GM23338 (cell line): Measurements from ENCODE around the gene CAMTA1.

Source experiments
- CREB1 ChIP-seq: fragments of 250-450 bp; sonication (Bioruptor Pico); IDR thresholded peaks from 2 replicates; pipeline ENCODE4 v1.5.0; 2020; ENCODE audit warnings: low read depth, mild to moderate bottlenecking, moderate library complexity
- EZH2 ChIP-seq: fragments of 200-600 bp; sonication (generic); IDR thresholded peaks from one replicate; pipeline ENCODE4 v1.8.0; 2017; ENCODE audit warnings: antibody characterized with exemption, mild to moderate bottlenecking, low read depth; ENCODE audit not compliant: unreplicated experiment
- EZH2phosphoT487 ChIP-seq: fragments of 200-600 bp; sonication (generic); IDR thresholded peaks from one replicate; pipeline ENCODE4 v1.8.1; 2018; ENCODE audit warnings: antibody characterized with exemption; ENCODE audit not compliant: unreplicated experiment
- JUNB ChIP-seq: IDR thresholded peaks from one replicate; pipeline ENCODE4 v1.6.1; 2016; ENCODE audit warnings: antibody characterized with exemption; ENCODE audit not compliant: unreplicated experiment
- POLR2AphosphoS5 ChIP-seq: IDR thresholded peaks from 2 replicates; pipeline ENCODE4 v1.6.1; 2016; ENCODE audit warnings: antibody characterized with exemption, low read depth
- STAT1 ChIP-seq: IDR thresholded peaks from one replicate; pipeline ENCODE4 v1.6.1; 2016; ENCODE audit warnings: antibody characterized with exemption; ENCODE audit not compliant: unreplicated experiment
- ZNF114 ChIP-seq: fragments of 250-450 bp; sonication (Bioruptor Pico); IDR thresholded peaks from 2 replicates; pipeline ENCODE4 v1.5.0; 2020; ENCODE audit warnings: mild to moderate bottlenecking, moderate library complexity
- ZNF331 ChIP-seq: fragments of 250-450 bp; sonication (Bioruptor Pico); IDR thresholded peaks from 2 replicates; pipeline ENCODE4 v1.5.0; 2020; ENCODE audit warnings: low read depth, mild to moderate bottlenecking, moderate library complexity
- TF ChIP-seq, protein P1 (sequence below), 2 experiments: fragments of 200-600 bp in 1 of 2; sonication (generic) in 1 of 2; conservative IDR thresholded peaks; 2 replicates each; pipeline versions ENCODE4 v1.5.1 to v1.6.1; 2016 to 2017; ENCODE audit warnings: antibody characterized with exemption in 2 of 2, low read depth in 2 of 2, mild to moderate bottlenecking in 2 of 2, moderate library complexity in 1 of 2
- TF ChIP-seq, protein P2 (sequence below): IDR thresholded peaks from one replicate; pipeline ENCODE4 v1.6.1; 2018; ENCODE audit warnings: antibody characterized with exemption; ENCODE audit not compliant: unreplicated experiment
- TF ChIP-seq, protein P3 (sequence below): IDR thresholded peaks from 2 replicates; pipeline ENCODE4 v1.6.1; 2016; ENCODE audit warnings: antibody characterized with exemption
- TF ChIP-seq, protein P4 (sequence below): fragments of 250-450 bp; sonication (Bioruptor Pico); IDR thresholded peaks from 2 replicates; pipeline ENCODE4 v1.5.0; 2020; ENCODE audit warnings: mild to moderate bottlenecking, moderate library complexity

DNA sequence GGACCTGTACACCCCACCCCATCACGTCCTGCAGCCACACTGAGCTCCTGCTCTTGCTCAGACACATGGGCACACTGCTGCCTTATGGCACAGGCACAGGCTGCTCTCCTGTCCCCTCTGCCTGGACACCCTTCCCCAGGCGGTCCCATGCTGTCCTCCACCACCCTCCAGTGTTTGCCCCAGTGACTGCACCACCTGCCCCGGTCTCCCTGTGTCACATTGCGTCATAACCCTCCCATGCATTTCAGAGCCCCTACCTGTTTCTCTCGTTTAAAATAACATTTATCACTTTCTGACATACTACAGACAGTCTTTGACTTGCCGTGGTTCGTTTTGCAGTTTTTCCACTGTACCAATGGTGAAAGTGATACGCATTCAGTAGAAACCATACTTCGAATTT, 159.2 kb downstream of the CAMTA1 start:
- TF ChIP-seq, protein P1, sequence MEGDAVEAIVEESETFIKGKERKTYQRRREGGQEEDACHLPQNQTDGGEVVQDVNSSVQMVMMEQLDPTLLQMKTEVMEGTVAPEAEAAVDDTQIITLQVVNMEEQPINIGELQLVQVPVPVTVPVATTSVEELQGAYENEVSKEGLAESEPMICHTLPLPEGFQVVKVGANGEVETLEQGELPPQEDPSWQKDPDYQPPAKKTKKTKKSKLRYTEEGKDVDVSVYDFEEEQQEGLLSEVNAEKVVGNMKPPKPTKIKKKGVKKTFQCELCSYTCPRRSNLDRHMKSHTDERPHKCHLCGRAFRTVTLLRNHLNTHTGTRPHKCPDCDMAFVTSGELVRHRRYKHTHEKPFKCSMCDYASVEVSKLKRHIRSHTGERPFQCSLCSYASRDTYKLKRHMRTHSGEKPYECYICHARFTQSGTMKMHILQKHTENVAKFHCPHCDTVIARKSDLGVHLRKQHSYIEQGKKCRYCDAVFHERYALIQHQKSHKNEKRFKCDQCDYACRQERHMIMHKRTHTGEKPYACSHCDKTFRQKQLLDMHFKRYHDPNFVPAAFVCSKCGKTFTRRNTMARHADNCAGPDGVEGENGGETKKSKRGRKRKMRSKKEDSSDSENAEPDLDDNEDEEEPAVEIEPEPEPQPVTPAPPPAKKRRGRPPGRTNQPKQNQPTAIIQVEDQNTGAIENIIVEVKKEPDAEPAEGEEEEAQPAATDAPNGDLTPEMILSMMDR (conservative IDR thresholded peaks at IDR 0.05; ENCODE audit: low read depth in 2 of 2), result no peak; a peak in 1 of 4 replicates
- TF ChIP-seq JUNB (no peak), EZH2 (no peak), POLR2AphosphoS5 (no peak), ZNF114 (CRISPR knock-in tag) (no peak), CREB1 (CRISPR knock-in tag) (no peak), ZNF331 (no peak), EZH2phosphoT487 (no peak), STAT1 (no peak)
- TF ChIP-seq, protein P2, sequence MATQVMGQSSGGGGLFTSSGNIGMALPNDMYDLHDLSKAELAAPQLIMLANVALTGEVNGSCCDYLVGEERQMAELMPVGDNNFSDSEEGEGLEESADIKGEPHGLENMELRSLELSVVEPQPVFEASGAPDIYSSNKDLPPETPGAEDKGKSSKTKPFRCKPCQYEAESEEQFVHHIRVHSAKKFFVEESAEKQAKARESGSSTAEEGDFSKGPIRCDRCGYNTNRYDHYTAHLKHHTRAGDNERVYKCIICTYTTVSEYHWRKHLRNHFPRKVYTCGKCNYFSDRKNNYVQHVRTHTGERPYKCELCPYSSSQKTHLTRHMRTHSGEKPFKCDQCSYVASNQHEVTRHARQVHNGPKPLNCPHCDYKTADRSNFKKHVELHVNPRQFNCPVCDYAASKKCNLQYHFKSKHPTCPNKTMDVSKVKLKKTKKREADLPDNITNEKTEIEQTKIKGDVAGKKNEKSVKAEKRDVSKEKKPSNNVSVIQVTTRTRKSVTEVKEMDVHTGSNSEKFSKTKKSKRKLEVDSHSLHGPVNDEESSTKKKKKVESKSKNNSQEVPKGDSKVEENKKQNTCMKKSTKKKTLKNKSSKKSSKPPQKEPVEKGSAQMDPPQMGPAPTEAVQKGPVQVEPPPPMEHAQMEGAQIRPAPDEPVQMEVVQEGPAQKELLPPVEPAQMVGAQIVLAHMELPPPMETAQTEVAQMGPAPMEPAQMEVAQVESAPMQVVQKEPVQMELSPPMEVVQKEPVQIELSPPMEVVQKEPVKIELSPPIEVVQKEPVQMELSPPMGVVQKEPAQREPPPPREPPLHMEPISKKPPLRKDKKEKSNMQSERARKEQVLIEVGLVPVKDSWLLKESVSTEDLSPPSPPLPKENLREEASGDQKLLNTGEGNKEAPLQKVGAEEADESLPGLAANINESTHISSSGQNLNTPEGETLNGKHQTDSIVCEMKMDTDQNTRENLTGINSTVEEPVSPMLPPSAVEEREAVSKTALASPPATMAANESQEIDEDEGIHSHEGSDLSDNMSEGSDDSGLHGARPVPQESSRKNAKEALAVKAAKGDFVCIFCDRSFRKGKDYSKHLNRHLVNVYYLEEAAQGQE, result no peak
- TF ChIP-seq, protein P3, sequence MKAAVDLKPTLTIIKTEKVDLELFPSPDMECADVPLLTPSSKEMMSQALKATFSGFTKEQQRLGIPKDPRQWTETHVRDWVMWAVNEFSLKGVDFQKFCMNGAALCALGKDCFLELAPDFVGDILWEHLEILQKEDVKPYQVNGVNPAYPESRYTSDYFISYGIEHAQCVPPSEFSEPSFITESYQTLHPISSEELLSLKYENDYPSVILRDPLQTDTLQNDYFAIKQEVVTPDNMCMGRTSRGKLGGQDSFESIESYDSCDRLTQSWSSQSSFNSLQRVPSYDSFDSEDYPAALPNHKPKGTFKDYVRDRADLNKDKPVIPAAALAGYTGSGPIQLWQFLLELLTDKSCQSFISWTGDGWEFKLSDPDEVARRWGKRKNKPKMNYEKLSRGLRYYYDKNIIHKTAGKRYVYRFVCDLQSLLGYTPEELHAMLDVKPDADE, result no peak
- TF ChIP-seq, protein P4, sequence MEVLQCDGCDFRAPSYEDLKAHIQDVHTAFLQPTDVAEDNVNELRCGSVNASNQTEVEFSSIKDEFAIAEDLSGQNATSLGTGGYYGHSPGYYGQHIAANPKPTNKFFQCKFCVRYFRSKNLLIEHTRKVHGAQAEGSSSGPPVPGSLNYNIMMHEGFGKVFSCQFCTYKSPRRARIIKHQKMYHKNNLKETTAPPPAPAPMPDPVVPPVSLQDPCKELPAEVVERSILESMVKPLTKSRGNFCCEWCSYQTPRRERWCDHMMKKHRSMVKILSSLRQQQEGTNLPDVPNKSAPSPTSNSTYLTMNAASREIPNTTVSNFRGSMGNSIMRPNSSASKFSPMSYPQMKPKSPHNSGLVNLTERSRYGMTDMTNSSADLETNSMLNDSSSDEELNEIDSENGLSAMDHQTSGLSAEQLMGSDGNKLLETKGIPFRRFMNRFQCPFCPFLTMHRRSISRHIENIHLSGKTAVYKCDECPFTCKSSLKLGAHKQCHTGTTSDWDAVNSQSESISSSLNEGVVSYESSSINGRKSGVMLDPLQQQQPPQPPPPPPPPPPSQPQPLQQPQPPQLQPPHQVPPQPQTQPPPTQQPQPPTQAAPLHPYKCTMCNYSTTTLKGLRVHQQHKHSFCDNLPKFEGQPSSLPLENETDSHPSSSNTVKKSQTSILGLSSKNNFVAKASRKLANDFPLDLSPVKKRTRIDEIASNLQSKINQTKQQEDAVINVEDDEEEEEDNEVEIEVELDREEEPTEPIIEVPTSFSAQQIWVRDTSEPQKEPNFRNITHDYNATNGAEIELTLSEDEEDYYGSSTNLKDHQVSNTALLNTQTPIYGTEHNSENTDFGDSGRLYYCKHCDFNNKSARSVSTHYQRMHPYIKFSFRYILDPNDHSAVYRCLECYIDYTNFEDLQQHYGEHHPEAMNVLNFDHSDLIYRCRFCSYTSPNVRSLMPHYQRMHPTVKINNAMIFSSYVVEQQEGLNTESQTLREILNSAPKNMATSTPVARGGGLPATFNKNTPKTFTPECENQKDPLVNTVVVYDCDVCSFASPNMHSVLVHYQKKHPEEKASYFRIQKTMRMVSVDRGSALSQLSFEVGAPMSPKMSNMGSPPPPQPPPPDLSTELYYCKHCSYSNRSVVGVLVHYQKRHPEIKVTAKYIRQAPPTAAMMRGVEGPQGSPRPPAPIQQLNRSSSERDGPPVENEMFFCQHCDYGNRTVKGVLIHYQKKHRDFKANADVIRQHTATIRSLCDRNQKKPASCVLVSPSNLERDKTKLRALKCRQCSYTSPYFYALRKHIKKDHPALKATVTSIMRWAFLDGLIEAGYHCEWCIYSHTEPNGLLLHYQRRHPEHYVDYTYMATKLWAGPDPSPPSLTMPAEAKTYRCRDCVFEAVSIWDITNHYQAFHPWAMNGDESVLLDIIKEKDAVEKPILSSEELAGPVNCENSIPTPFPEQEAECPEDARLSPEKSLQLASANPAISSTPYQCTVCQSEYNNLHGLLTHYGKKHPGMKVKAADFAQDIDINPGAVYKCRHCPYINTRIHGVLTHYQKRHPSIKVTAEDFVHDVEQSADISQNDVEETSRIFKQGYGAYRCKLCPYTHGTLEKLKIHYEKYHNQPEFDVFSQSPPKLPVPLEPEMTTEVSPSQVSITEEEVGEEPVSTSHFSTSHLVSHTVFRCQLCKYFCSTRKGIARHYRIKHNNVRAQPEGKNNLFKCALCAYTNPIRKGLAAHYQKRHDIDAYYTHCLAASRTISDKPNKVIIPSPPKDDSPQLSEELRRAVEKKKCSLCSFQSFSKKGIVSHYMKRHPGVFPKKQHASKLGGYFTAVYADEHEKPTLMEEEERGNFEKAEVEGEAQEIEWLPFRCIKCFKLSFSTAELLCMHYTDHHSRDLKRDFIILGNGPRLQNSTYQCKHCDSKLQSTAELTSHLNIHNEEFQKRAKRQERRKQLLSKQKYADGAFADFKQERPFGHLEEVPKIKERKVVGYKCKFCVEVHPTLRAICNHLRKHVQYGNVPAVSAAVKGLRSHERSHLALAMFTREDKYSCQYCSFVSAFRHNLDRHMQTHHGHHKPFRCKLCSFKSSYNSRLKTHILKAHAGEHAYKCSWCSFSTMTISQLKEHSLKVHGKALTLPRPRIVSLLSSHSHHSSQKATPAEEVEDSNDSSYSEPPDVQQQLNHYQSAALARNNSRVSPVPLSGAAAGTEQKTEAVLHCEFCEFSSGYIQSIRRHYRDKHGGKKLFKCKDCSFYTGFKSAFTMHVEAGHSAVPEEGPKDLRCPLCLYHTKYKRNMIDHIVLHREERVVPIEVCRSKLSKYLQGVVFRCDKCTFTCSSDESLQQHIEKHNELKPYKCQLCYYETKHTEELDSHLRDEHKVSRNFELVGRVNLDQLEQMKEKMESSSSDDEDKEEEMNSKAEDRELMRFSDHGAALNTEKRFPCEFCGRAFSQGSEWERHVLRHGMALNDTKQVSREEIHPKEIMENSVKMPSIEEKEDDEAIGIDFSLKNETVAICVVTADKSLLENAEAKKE (CRISPR knock-in tag), result no peak
